Measurements from ENCODE around the gene DLGAP1.

DNA sequence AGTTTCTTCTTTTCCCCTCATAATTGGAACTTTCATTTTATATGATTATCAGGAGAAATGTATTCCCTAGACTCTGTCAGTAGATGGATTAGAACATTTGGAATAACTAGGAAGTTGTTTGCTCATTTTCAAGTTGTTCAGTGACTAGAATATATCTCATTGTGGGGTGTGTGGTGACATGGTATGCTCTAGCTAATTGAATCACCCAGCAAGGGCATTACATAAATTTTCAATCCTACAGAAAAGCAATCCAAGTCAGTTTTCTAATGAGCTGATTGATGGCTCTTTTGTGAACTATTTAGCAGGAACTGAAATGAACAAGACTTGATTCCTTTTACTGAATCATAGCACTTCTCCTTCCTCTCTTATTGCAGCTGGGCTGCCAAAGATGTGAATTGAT lies 543.7 kb downstream of the DLGAP1 start:
- TF ChIP-seq, protein P1, sequence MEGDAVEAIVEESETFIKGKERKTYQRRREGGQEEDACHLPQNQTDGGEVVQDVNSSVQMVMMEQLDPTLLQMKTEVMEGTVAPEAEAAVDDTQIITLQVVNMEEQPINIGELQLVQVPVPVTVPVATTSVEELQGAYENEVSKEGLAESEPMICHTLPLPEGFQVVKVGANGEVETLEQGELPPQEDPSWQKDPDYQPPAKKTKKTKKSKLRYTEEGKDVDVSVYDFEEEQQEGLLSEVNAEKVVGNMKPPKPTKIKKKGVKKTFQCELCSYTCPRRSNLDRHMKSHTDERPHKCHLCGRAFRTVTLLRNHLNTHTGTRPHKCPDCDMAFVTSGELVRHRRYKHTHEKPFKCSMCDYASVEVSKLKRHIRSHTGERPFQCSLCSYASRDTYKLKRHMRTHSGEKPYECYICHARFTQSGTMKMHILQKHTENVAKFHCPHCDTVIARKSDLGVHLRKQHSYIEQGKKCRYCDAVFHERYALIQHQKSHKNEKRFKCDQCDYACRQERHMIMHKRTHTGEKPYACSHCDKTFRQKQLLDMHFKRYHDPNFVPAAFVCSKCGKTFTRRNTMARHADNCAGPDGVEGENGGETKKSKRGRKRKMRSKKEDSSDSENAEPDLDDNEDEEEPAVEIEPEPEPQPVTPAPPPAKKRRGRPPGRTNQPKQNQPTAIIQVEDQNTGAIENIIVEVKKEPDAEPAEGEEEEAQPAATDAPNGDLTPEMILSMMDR (IDR thresholded peaks at IDR 0.05; ENCODE audit: control extremely low read depth in 1 of 3, insufficient read depth in 1 of 3, low read depth in 1 of 3, low read length in 3 of 3): no peak
- no peak for TF ChIP-seq CEBPB (IDR thresholded peaks at IDR 0.05; ENCODE audit: low read depth, low read length)
- TF ChIP-seq RFX5 (IDR thresholded peaks at IDR 0.05; ENCODE audit: borderline replicate concordance, low read depth, low read length): no peak
- no peak for TF ChIP-seq HDAC2 (IDR thresholded peaks at IDR 0.05; ENCODE audit: borderline replicate concordance in 1 of 2, low read depth in 2 of 2, low read length in 2 of 2)
